ENCODE data around the gene CHERP.

Gene CHERP, protein sequence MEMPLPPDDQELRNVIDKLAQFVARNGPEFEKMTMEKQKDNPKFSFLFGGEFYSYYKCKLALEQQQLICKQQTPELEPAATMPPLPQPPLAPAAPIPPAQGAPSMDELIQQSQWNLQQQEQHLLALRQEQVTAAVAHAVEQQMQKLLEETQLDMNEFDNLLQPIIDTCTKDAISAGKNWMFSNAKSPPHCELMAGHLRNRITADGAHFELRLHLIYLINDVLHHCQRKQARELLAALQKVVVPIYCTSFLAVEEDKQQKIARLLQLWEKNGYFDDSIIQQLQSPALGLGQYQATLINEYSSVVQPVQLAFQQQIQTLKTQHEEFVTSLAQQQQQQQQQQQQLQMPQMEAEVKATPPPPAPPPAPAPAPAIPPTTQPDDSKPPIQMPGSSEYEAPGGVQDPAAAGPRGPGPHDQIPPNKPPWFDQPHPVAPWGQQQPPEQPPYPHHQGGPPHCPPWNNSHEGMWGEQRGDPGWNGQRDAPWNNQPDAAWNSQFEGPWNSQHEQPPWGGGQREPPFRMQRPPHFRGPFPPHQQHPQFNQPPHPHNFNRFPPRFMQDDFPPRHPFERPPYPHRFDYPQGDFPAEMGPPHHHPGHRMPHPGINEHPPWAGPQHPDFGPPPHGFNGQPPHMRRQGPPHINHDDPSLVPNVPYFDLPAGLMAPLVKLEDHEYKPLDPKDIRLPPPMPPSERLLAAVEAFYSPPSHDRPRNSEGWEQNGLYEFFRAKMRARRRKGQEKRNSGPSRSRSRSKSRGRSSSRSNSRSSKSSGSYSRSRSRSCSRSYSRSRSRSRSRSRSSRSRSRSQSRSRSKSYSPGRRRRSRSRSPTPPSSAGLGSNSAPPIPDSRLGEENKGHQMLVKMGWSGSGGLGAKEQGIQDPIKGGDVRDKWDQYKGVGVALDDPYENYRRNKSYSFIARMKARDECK

DNA sequence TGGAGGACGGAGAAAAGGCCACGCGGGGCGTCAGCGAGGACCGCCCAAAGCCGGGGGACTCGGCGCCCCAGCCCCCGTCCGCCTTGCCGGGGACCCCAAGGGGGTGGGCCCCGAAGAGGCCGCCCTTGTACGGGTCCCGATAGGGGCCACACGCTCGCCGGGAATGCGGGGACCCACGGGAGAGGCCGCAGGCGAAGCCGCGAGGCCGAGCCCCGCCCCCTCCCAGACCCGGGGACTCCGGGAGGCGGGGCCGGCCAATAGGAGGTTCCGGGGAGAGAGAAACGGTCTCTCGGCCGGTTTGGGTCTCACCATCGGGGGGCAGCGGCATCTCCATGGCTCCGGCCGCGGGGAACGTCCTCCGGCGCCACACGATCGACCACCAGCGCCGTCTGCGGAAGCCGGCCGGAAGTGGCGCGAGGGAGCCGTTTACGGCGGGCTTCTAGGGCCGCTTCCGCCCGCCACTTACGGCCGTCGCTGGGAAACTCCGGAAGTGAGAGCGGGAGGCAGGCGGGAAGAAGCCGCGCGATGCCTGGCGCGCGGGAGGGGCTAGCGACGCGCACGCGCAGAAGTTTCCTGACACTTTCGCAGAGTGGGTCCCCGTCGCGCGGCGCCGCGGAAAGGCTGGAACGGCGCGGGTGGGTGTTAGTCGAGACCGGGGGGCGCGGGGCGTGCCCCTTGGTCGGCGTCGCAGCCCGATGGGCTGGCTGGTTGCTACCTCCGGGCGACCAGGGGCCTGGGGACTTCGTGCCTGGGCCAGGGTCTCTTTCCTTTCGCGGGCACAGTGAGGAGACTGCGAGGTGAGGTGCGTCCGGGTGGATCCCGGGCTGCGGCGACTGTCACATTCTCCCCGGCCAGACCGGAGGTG is at the start of gene CHERP:
Gene CHERP (minus strand): TSS at position 393 of the 865 bp plus-strand sequence. CDS start 59 bp downstream, at position 334.
- peak within 1 kb of the TSS; percentile 99 for H3K9ac ChIP-seq (ENCODE audit: insufficient read length)
- peaks cover 42% of the 10 kb centered on the region for H3K36me3 ChIP-seq (ENCODE audit: insufficient read depth, low read length)
- peak; percentile 44 for DNase-seq (ENCODE audit: low read depth, low spot score)
- no peaks in the 10 kb centered on the region for H3K9me3 ChIP-seq (ENCODE audit: low read depth, low read length)
- H3K4me3 ChIP-seq = peak within 1 kb of the TSS; percentile 94
- peak within 1 kb of the TSS; percentile 72 for H3K27ac ChIP-seq
- TF ChIP-seq FOXP2 (optimal IDR thresholded peaks at IDR 0.05; ENCODE audit: control extremely low read depth, extremely low read length, insufficient read depth) (peak; percentile 24), EZH2 (IDR thresholded peaks at IDR 0.05) (no peak), POLR2AphosphoS5 (IDR thresholded peaks at IDR 0.05; ENCODE audit: borderline replicate concordance, low read depth, low read length) (peak; percentile 97)

DNA sequence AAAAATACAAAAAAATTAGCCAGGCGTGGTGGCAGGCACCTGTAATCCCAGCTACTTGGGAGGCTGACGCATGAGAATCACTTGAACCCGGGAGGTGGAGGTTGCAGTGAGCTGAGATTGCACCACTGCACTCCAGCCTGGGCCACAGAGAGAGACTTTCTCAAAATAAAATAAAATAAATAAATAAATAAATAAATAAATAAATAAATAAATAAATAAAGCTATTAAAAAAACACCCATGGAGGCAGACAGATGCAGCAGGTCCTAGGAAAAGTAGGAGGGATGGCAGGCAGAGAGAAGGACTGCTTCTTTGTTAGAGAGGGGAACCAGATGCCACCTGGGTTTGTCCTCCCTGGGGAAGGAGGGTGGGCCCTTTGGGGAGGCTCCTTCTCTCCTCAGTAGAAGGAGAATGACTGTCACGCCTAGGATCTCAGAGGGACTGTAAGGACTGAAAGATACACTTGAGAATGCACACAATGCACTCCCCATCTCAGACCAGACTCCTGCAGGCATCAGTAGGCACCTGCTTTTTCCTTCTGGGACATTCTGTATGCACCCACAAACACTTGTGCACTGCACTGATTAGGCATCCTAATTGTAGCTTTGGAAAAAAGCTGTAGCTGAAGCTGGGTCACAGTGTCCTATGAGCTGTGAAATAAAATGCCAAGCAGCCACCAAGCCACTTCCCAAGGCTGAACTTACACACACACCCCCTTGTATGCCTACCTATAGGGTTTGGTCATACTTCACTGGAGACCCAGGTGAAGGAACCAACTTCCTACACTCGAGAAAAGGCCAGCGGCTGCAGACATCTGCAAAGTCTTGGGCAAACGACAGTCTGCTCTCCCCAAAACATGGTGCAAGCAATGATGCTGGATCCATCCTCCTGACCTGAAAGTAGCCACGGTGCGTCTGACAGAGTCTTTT is 48.9 kb upstream of the CHERP start:
- Histone ChIP-seq H3K36me3 (ENCODE audit: insufficient read depth, low read length) (no peaks in the 10 kb centered on the region), H3K27ac (no peak overlapping the region), H3K4me3 (no peak overlapping the region), H3K9ac (ENCODE audit: insufficient read length) (no peak overlapping the region), H3K9me3 (ENCODE audit: low read depth, low read length) (no peaks in the 10 kb centered on the region)
- DNase-seq (ENCODE audit: low read depth, low spot score) = no peak
- TF ChIP-seq POLR2AphosphoS5 (IDR thresholded peaks at IDR 0.05; ENCODE audit: borderline replicate concordance, low read depth, low read length) = no peak
- no peak for TF ChIP-seq EZH2 (IDR thresholded peaks at IDR 0.05)
- TF ChIP-seq FOXP2 (optimal IDR thresholded peaks at IDR 0.05; ENCODE audit: control extremely low read depth, extremely low read length, insufficient read depth) = no peak

DNA sequence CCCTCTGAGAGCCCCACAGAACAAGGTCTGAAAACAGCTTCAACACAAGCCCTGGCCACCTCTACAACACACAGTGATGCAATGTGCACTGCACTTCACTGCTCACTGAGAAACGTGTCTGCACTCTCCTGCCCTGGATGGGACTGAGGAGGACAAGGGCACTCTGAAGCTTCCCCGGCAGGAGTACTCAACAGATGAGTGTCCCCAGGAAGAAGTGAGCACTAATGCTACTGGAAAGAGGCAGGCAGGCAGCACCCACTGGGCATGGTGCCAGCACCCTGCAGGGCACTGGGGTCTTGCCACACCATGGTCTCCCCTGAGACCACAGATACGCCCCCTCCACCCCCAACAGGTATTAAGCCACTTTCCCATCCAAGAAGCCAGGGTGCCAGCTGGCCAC is 47.7 kb upstream of the CHERP start:
- no peak for TF ChIP-seq POLR2AphosphoS5 (IDR thresholded peaks at IDR 0.05; ENCODE audit: borderline replicate concordance, low read depth, low read length)
- TF ChIP-seq FOXP2 (optimal IDR thresholded peaks at IDR 0.05; ENCODE audit: control extremely low read depth, extremely low read length, insufficient read depth) = no peak
- TF ChIP-seq EZH2 (IDR thresholded peaks at IDR 0.05) = no peak
- no peak for DNase-seq (ENCODE audit: low read depth, low spot score)
- no peak overlapping the region for H3K4me3 ChIP-seq
- H3K9ac ChIP-seq (ENCODE audit: insufficient read length) = no peak overlapping the region
- H3K36me3 ChIP-seq (ENCODE audit: insufficient read depth, low read length) = no peaks in the 10 kb centered on the region
- no peaks in the 10 kb centered on the region for H3K9me3 ChIP-seq (ENCODE audit: low read depth, low read length)
- H3K27ac ChIP-seq = no peak overlapping the region

DNA sequence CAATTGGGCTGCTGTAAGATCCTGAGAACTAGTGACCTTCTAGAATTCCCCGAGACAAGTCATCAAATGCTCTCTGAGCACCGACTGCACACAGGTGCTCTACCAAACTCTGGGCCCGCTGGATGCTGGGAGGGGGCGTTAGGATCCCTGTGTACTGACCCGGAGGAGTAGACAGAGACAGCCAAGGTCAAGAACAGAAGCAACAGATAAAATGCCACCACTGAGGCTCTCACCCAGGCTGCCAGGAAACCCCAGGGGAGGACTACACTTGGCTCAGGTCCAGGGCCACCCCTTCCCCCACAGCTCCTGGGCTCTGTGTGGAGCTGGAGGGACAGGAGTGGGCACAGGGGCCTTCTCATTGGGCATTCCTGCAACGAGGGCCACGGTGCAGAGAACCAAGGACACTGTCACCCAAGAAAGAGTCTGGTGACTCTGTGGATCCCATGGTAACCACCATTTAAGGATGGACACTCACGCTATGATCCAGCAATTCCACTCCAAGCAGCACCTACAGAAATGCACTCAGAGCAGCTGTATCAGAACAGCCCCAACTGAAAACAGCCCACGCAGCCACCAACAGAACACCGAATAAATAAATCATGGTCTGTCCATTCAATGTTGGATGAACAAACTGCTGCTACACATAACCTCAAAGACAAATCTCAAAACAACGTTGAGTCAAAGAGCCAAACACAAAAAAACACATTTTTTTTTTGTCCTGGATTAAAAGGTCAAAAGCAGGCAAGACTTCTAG is 46.8 kb upstream of the CHERP start:
- Histone ChIP-seq H3K9ac (ENCODE audit: insufficient read length) (no peak overlapping the region), H3K36me3 (ENCODE audit: insufficient read depth, low read length) (no peaks in the 10 kb centered on the region), H3K9me3 (ENCODE audit: low read depth, low read length) (no peaks in the 10 kb centered on the region), H3K4me3 (no peak overlapping the region), H3K27ac (no peak overlapping the region)
- TF ChIP-seq FOXP2 (optimal IDR thresholded peaks at IDR 0.05; ENCODE audit: control extremely low read depth, extremely low read length, insufficient read depth) (no peak), POLR2AphosphoS5 (IDR thresholded peaks at IDR 0.05; ENCODE audit: borderline replicate concordance, low read depth, low read length) (no peak), EZH2 (IDR thresholded peaks at IDR 0.05) (no peak)
- DNase-seq (ENCODE audit: low read depth, low spot score) = no peak

DNA sequence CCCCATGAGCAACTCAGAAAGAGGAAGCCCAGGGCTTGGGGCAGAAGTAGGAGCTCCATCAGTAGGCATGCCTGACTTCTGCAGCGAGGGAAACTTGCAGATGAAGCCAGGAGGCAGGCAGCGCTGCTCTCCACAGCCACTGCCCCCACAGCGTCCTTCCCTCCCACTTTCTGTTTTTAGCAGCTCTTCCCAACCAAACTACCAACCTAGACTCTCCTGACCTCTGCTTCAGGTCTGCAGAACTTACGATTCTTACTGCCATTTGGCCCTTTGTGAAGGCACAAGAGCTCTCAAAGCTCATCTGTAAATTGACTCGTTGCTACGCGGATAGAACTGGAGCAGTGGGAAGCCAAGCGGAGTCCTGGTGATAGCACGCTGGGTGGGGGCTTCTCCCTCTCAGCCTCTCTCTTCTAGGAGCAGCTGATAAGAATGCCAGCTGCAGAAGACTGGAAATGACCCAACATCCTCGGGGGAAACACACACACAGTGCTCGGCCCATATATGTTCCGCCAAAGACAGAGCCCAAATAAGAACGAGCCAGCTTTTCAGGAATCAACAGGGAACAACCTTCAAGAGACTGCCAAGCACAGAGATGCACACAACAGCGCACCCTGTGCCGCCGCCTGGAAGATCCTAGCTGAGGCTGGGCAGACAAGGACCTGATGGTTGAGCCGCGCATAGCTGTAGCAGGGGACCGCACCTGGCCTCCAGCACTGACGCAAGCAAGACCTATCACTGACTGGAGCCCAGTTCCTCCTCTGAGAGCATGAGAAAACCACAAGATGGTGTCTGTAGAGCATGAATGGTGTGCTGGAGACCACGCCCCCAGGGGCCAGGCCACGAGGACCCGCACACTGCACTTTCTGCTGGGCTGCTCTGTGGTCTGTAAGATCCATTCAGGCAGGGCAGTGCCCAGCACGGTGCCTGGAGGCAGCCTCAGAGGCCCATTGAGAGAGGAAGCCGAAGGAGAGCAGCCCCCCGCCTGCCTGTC is 45.9 kb upstream of the CHERP start:
- no peak for TF ChIP-seq EZH2 (IDR thresholded peaks at IDR 0.05)
- no peak for TF ChIP-seq FOXP2 (optimal IDR thresholded peaks at IDR 0.05; ENCODE audit: control extremely low read depth, extremely low read length, insufficient read depth)
- TF ChIP-seq POLR2AphosphoS5 (IDR thresholded peaks at IDR 0.05; ENCODE audit: borderline replicate concordance, low read depth, low read length) = no peak
- Histone ChIP-seq H3K4me3 (peak overlapping the region; percentile 29; the same call in 1 of the 2 replicates), H3K36me3 (ENCODE audit: insufficient read depth, low read length) (no peaks in the 10 kb centered on the region), H3K9me3 (ENCODE audit: low read depth, low read length) (no peaks in the 10 kb centered on the region), H3K27ac (no peak overlapping the region), H3K9ac (ENCODE audit: insufficient read length) (no peak overlapping the region)
- DNase-seq (ENCODE audit: low read depth, low spot score) = no peak
